Nephron progenitor cell (in vitro differentiated cells): ENCODE results near the gene MN1.

Experiments
- DNase-seq: peaks from one replicate; pipeline ENCODE4 v3.0.0; 2021
- H3K27ac Mint-ChIP-seq: 2 replicates; pipeline ENCODE4 v1.8.0; 2021; ENCODE audit warnings: mild to moderate bottlenecking, moderate library complexity, mixed read lengths
- H3K27me3 Mint-ChIP-seq: 2 replicates; pipeline ENCODE4 v1.8.0; 2021; ENCODE audit warnings: mild to moderate bottlenecking, low read depth, mixed read lengths; ENCODE audit not compliant: poor library complexity
- H3K36me3 Mint-ChIP-seq: 2 replicates; pipeline ENCODE4 v1.8.0; 2021; ENCODE audit warnings: low read depth, mixed read lengths
- H3K4me1 Mint-ChIP-seq: 2 replicates; pipeline ENCODE4 v1.8.0; 2021; ENCODE audit warnings: mixed read lengths
- H3K4me3 Mint-ChIP-seq: 2 replicates; pipeline ENCODE4 v1.8.0; 2021; ENCODE audit warnings: mild to moderate bottlenecking, moderate library complexity, mixed read lengths
- H3K9me3 Mint-ChIP-seq: 2 replicates; pipeline ENCODE4 v1.8.0; 2021; ENCODE audit warnings: mild to moderate bottlenecking, moderate library complexity, mixed read lengths
- TF ChIP-seq, protein P1 (sequence below): fragments of 200-600 bp; sonication (generic); IDR thresholded peaks from 2 replicates; pipeline ENCODE4 v1.5.0; 2021; ENCODE audit warnings: antibody characterized with exemption

The MN1 gene

DNA sequence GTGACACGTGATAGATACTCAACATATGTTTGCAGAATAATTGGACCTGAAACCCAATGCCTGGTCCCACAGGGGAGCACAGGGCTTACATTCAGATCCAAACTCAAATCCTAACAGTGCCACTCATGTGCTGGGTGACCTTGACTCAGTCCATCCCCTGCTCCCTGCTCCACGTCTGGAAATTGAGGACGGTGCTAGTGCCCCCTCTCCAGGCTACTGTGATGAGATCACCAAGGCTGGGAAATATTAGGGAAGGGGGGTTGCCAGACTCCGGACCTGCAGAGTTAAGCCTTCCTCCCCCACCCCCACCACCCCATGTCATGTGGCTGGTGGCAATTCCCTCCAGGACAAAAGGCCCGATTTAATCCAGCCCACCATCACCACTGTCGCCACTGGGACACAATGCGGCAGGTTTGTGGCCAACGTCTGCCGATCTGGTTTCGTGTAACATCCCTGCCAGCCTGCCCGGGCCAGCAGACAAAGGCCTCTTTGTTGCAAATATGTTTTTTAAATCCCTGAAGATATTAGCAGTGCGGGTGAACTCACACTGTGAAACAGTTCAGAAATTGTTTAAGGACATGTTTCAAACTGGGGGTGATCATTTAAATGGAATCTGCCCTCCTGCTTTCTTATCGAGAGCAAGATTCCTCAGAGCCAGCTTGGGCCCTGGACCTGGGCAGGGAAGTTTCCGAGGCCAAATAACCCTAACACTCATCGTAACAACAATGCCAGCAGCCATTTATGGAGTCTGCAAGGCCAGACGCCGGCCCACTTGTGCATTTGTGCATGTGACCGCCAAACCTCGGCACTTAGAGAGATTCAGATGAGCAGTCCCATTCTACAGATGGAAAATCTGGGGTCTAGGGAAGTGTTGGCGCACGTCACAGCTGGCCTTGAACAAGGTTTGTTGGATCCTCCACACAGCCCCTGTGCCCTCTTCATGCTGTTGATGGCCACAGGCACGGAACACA lies 19.6 kb upstream of the MN1 start:
- Mint-ChIP-seq H3K4me1 (no peaks in the 10 kb centered on the region), H3K27me3 (peaks cover 35% of the 10 kb centered on the region), H3K4me3 (no peak overlapping the region), H3K9me3 (peaks cover 19% of the 10 kb centered on the region), H3K27ac (no peak overlapping the region), H3K36me3 (no peaks in the 10 kb centered on the region)
- no peak for DNase-seq
- TF ChIP-seq, protein P1, sequence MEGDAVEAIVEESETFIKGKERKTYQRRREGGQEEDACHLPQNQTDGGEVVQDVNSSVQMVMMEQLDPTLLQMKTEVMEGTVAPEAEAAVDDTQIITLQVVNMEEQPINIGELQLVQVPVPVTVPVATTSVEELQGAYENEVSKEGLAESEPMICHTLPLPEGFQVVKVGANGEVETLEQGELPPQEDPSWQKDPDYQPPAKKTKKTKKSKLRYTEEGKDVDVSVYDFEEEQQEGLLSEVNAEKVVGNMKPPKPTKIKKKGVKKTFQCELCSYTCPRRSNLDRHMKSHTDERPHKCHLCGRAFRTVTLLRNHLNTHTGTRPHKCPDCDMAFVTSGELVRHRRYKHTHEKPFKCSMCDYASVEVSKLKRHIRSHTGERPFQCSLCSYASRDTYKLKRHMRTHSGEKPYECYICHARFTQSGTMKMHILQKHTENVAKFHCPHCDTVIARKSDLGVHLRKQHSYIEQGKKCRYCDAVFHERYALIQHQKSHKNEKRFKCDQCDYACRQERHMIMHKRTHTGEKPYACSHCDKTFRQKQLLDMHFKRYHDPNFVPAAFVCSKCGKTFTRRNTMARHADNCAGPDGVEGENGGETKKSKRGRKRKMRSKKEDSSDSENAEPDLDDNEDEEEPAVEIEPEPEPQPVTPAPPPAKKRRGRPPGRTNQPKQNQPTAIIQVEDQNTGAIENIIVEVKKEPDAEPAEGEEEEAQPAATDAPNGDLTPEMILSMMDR, result no peak

DNA sequence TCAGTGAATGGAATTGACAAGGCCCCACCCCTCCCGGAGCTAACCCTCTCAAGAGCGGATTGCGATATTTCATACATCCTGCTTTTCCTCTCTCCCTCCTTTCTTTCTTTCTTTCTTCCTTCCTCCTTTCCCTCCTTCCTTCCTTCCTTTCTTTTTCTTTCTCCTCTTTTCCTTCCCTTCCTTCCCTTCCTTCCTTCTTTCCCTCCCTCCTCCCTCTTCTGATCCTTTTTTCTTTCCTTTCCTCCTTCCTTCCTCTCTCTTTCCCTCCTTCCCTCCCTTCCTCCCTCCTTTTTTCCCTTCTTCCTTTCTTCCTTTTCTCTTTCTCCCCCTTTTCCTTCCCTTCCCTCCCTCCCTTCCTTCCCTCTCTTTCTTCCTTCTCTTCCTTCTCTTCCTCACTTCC lies 15.0 kb upstream of the MN1 start:
- Mint-ChIP-seq H3K27ac (no peak overlapping the region), H3K4me1 (peaks cover 2% of the 10 kb centered on the region), H3K36me3 (no peaks in the 10 kb centered on the region), H3K4me3 (no peak overlapping the region), H3K9me3 (no peaks in the 10 kb centered on the region), H3K27me3 (peaks cover 55% of the 10 kb centered on the region)
- TF ChIP-seq, protein P1, result no peak
- no peak for DNase-seq

DNA sequence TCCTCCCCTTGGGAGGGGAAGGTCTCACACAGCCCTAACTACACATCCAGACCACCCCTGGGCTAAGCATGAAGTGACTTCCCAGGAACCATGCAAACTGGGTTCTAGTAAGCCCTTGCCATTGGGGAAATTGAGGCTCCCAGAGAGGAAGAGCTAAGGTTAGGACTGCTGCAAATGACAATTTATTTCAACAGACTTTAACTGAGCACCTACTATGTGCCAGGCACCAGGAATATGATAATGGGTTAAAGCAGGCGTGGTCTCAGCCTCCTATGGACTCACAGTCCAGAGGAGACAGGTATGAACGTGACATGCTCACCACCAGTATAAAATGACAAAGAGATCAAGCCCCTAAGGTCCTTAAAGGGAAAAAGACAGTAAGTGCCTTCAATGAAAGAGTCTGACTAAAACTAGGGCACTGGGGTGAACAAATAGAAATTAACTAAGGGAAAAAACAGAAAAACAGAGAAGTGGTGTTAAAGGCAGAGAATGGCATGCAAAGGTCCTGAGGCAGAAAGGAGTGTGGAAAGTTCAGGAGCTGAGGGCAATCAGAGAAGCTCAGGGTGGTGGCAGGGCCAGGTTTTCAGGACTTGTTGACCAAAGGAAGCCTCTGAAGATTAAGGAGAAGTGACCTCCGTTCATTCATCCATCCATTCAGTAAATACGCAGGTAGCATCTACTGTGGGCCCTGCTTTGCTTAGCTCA lies 14.4 kb upstream of the MN1 start:
- no peaks in the 10 kb centered on the region for H3K36me3 Mint-ChIP-seq
- no peaks in the 10 kb centered on the region for H3K9me3 Mint-ChIP-seq
- TF ChIP-seq, protein P1, result no peak
- H3K4me1 Mint-ChIP-seq, result peaks cover 7% of the 10 kb centered on the region
- no peak for DNase-seq
- no peak overlapping the region for H3K27ac Mint-ChIP-seq
- peaks cover 60% of the 10 kb centered on the region for H3K27me3 Mint-ChIP-seq
- no peak overlapping the region for H3K4me3 Mint-ChIP-seq

DNA sequence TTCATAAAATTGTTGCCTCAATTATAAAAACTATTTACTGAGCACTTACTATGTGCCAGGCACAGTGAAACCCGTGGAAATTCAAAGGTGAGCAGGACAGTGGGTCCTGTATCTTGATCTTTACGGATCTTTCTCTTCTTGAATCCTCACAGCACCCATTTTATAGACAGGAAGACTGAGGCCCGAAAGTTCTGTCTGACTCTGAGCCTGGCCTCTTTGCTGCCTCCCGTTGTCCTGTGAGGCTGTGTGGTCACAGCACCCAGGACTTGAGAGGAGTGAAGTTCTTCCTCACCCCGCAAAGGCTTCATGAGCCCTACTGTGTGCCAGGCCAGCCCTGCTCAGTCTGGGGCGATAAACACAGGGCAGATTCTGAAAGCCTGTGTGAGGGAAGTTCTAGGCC lies 13.4 kb upstream of the MN1 start:
- Mint-ChIP-seq H3K36me3 (no peaks in the 10 kb centered on the region), H3K27me3 (peaks cover 70% of the 10 kb centered on the region), H3K9me3 (no peaks in the 10 kb centered on the region), H3K4me3 (no peak overlapping the region), H3K4me1 (peaks cover 15% of the 10 kb centered on the region), H3K27ac (no peak overlapping the region)
- DNase-seq, result no peak
- TF ChIP-seq, protein P1, result no peak

DNA sequence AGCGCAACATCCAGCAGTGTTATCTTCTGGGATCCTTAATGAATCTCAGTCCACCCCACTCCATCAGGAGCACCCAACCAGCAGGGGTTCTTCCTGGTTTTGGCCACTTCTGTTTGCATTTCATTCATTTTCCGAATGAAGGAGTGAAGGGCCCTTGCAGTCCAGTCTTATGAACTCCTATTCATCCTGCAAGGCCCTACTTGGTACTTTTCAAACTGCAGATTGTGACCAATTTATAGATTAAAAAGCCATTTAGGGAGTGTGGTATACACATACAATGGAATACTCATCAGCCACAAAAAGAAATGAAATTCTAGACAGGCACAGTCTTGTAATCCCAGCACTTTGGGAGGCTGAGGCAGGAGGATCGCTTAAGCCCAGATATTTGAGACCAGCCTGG lies 10.2 kb upstream of the MN1 start:
- TF ChIP-seq, protein P1, result no peak
- peaks cover 27% of the 10 kb centered on the region for H3K4me1 Mint-ChIP-seq
- H3K27me3 Mint-ChIP-seq, result peaks cover 87% of the 10 kb centered on the region
- H3K9me3 Mint-ChIP-seq, result no peaks in the 10 kb centered on the region
- H3K4me3 Mint-ChIP-seq, result no peak overlapping the region
- H3K36me3 Mint-ChIP-seq, result no peaks in the 10 kb centered on the region
- H3K27ac Mint-ChIP-seq, result no peak overlapping the region
- DNase-seq, result no peak
